GM18867 (cell line): Measurements from ENCODE around the gene TIMM21.

Experiments
- ATAC-seq: cut with Tn5 transposase; IDR thresholded peaks from one replicate; pipeline ENCODE4 v1.9.1; 2021; ENCODE audit warnings: mild to moderate bottlenecking, moderate library complexity; ENCODE audit not compliant: unreplicated experiment

TIMM21 gene

GRCh38 chr18:74146756-74147155, 1.6 kb upstream of the TIMM21 start:
- no peak for ATAC-seq

- ATAC-seq = no peak
Observed at GRCh38 chr18:74147491-74147778, 888 bp upstream of the TIMM21 start.

GRCh38 chr18:74148543-74149070, 284 bp downstream of the TIMM21 start:
- peak; percentile 24 for ATAC-seq

- ATAC-seq = no peak
Observed at GRCh38 chr18:74149878-74150277, 1.6 kb downstream of the TIMM21 start.

GRCh38 chr18:74152270-74152669, 3.9 kb downstream of the TIMM21 start:
- no peak for ATAC-seq

GRCh38 chr18:74152857-74153256, 4.5 kb downstream of the TIMM21 start:
- no peak for ATAC-seq

GRCh38 chr18:74153377-74153776, 5.1 kb downstream of the TIMM21 start:
- no peak for ATAC-seq

- no peak for ATAC-seq
Observed at GRCh38 chr18:74153793-74154192, 5.5 kb downstream of the TIMM21 start.

GRCh38 chr18:74154716-74155115, 6.4 kb downstream of the TIMM21 start:
- no peak for ATAC-seq

GRCh38 chr18:74155276-74155675, 7.0 kb downstream of the TIMM21 start:
- no peak for ATAC-seq

- ATAC-seq = peak; percentile 63
Observed at GRCh38 chr18:74163019-74163660, 14.8 kb downstream of the TIMM21 start.

GRCh38 chr18:74166386-74166785, 18.1 kb downstream of the TIMM21 start:
- no peak for ATAC-seq

- ATAC-seq = peak; percentile 100
Observed at GRCh38 chr18:74171910-74172606, 23.7 kb downstream of the TIMM21 start.

- no peak for ATAC-seq
Observed at GRCh38 chr18:74172697-74173433, 24.5 kb downstream of the TIMM21 start.

GRCh38 chr18:74173434-74173750, 25.1 kb downstream of the TIMM21 start:
- ATAC-seq = no peak

- ATAC-seq = no peak
Observed at GRCh38 chr18:74175658-74176057, 27.3 kb downstream of the TIMM21 start.

- ATAC-seq = no peak
Observed at GRCh38 chr18:74178884-74179283, 30.6 kb downstream of the TIMM21 start.

- no peak for ATAC-seq
Observed at GRCh38 chr18:74179623-74180199, 31.4 kb downstream of the TIMM21 start.

- no peak for ATAC-seq
Observed at GRCh38 chr18:74182335-74182734, 34.0 kb downstream of the TIMM21 start.

GRCh38 chr18:74183130-74183529, 34.8 kb downstream of the TIMM21 start:
- ATAC-seq = no peak

- no peak for ATAC-seq
Observed at GRCh38 chr18:74184875-74185274, 36.6 kb downstream of the TIMM21 start.

GRCh38 chr18:74185860-74186259, 37.5 kb downstream of the TIMM21 start:
- ATAC-seq = no peak
